ENCODE results near the gene BCL11B.

Gene BCL11B

DNA sequence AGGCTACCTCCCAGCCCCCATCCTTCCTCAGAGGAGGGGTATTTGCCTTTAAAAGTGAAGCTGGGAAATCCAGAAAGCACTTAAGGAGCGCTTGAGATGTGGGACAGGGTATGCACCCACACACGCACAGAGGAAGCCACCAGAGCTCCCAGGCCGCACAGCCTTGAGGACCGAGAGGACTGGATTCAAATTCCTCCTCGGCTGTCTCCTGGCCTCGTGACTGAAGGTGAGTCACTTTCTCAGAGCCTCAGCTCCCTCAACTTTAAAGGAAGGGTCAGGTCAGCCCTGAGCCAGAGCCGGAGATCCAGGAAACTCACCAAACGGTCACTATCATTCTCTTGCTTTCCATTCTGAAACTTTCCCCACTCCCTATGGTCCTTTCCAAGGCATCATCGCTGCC, 37.6 kb downstream of the BCL11B start:
- H3K4me3 ChIP-seq (ENCODE audit: low read depth in 1 of 2, low read length in 1 of 2) = no peak overlapping the region
- H3K27me3 ChIP-seq = peaks cover 99% of the 10 kb centered on the region
- TF ChIP-seq, protein P1, sequence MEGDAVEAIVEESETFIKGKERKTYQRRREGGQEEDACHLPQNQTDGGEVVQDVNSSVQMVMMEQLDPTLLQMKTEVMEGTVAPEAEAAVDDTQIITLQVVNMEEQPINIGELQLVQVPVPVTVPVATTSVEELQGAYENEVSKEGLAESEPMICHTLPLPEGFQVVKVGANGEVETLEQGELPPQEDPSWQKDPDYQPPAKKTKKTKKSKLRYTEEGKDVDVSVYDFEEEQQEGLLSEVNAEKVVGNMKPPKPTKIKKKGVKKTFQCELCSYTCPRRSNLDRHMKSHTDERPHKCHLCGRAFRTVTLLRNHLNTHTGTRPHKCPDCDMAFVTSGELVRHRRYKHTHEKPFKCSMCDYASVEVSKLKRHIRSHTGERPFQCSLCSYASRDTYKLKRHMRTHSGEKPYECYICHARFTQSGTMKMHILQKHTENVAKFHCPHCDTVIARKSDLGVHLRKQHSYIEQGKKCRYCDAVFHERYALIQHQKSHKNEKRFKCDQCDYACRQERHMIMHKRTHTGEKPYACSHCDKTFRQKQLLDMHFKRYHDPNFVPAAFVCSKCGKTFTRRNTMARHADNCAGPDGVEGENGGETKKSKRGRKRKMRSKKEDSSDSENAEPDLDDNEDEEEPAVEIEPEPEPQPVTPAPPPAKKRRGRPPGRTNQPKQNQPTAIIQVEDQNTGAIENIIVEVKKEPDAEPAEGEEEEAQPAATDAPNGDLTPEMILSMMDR (IDR thresholded peaks at IDR 0.05) = no peak
- no peaks in the 10 kb centered on the region for H3K9me3 ChIP-seq
- no peaks in the 10 kb centered on the region for H3K36me3 ChIP-seq
- no peaks in the 10 kb centered on the region for H3K4me1 ChIP-seq (ENCODE audit: control insufficient read depth in 1 of 2, insufficient read depth in 1 of 2, low read depth in 1 of 2, low read length in 1 of 2)
- no peak overlapping the region for H3K27ac ChIP-seq

DNA sequence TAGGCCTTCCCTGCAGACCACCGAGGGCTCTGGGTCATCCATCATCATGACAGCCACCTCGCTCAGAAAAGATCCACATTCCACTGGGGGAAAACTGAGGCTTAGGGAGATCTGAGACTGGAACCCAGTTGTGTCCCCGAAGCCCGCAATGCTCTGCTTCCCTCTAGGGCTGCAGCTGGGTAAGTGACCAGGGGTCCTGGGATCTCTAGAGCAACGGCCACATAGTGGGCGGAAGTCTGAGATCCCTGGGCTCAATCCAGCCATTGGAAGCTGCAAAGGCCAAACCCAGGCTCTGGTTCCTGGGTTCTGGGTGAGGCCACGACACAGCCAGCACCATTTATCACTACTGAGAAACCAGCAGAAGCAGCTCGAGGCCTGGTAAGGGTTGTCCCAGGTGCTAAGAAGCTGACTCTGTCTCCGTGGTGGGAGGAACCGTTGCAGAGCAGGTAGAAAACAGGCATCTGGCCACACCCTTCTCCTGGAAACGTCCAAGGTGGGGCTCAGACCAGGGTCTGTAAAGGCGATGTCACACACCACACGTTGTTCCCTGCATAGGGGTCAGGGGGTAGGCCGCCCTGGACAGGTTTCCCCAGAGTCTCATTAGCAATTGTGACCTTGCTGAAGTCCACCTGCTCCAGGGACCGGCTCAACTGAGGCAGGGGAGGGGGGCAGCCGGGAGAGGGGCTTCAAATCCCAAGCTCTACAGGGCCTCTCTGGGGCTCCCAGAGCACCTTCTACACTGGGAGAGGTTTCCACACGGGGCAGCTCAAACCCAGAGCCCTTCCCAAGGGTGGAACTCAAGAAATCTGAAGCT, 38.6 kb downstream of the BCL11B start:
- no peaks in the 10 kb centered on the region for H3K4me1 ChIP-seq (ENCODE audit: control insufficient read depth in 1 of 2, insufficient read depth in 1 of 2, low read depth in 1 of 2, low read length in 1 of 2)
- H3K4me3 ChIP-seq (ENCODE audit: low read depth in 1 of 2, low read length in 1 of 2) = no peak overlapping the region
- TF ChIP-seq, protein P1 (IDR thresholded peaks at IDR 0.05) = no peak
- no peak overlapping the region for H3K27ac ChIP-seq
- peaks cover 93% of the 10 kb centered on the region for H3K27me3 ChIP-seq
- H3K9me3 ChIP-seq = no peaks in the 10 kb centered on the region
- no peaks in the 10 kb centered on the region for H3K36me3 ChIP-seq

DNA sequence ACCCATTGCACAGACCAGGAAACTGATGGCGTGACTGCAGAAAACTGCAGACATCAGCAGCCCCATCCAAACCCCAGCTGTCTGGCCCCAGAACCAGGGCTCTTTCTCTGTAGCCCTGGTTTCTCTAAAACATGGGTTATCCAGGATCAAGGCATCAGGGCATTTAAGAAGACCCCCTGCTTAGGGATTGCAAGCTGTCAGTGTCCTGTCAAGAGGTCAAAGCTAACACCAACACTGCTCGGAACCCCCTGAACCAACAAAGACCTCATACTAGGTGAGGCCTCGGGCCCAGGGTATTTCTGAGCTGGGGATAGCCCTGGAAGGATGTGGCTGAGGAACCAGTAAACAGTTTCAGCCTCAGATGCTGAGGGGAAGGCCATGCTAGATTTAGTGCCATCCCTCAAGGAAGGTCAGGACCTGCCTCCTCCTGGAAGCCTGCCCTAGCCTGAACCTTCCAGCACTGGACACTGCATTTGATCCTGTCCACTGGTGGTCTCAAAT, 39.2 kb downstream of the BCL11B start:
- TF ChIP-seq, protein P1 (IDR thresholded peaks at IDR 0.05) = no peak
- no peaks in the 10 kb centered on the region for H3K36me3 ChIP-seq
- H3K9me3 ChIP-seq = no peaks in the 10 kb centered on the region
- H3K27ac ChIP-seq = no peak overlapping the region
- no peaks in the 10 kb centered on the region for H3K4me1 ChIP-seq (ENCODE audit: control insufficient read depth in 1 of 2, insufficient read depth in 1 of 2, low read depth in 1 of 2, low read length in 1 of 2)
- no peak overlapping the region for H3K4me3 ChIP-seq (ENCODE audit: low read depth in 1 of 2, low read length in 1 of 2)
- peaks cover 86% of the 10 kb centered on the region for H3K27me3 ChIP-seq

DNA sequence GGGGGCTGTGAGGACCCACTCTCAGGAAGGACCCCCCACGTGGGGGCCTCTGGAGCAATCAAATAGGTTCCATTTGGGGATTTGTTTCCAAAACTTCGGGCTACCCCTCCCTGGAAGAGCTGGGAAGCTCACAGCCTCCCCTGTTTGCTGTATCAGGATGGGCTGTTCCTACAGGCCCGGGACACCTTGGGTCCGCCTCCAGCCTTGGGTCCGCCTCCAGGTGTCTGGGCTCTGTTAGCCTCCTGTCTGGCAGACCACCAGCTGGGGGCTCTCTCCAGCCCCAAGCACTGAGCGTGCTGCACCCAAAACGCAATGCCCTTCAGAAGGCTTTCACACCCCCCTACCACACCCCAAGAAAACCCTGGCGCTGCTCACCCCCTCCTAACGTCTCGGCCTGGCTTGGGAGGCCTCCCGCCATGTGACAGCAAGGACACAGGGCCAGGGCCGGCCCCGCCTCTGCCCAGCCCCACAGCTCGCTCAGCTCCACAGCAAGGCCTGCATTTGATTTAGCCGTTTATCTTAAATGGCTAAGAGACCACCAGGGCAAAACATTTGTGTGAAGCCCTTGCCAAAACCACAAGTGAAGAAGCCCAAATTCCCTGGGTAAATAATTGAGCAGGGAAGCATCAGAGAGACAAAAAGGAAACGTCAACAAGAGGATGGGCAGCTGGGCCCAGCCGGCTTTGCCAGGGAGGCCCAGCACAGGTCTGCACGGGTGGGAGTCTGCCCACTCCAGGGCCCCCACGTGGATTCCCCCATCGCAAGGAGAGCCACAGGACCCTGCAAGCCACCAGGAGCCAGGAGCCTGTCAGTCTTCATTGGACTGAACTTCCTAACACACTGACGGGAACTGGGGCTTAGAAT, 39.9 kb downstream of the BCL11B start:
- H3K4me1 ChIP-seq (ENCODE audit: control insufficient read depth in 1 of 2, insufficient read depth in 1 of 2, low read depth in 1 of 2, low read length in 1 of 2) = no peaks in the 10 kb centered on the region
- no peaks in the 10 kb centered on the region for H3K9me3 ChIP-seq
- TF ChIP-seq, protein P1 (IDR thresholded peaks at IDR 0.05) = no peak
- H3K4me3 ChIP-seq (ENCODE audit: low read depth in 1 of 2, low read length in 1 of 2) = no peak overlapping the region
- no peaks in the 10 kb centered on the region for H3K36me3 ChIP-seq
- H3K27ac ChIP-seq = no peak overlapping the region
- peaks cover 83% of the 10 kb centered on the region for H3K27me3 ChIP-seq

DNA sequence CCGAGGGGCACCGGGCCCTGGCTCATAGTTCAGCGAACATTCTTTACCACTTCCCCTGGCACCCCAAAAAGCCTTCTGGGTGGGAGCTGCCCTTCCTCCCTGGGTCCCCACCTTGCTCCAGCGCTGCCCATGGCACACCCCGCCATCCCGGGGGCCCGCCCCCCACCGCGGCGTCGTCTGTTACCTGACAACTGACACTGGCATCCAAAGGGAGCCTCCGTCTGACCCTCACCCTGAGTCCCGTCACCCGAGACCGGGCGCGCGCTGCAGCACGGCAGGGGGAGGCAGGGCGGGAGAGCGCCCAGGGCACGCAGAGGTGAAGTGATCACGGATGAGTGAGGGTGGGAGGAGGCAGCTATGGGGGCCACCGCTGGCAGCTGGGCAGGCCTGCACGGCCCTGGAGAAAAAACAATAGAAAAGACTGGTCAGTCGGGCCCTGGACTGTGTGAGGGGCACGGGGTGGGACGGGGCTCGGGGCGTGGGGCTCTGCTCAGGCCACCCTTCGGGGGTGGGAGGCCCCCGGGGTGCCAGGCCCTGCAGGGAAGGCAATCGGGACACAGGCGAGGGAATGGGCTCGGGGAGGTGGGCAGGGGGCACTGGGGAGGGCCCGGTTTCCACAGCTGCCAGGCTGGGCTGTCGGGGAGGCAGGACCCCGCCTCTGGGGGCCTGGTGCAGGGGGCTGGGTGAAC, 40.7 kb downstream of the BCL11B start:
- Histone ChIP-seq H3K4me3 (ENCODE audit: low read depth in 1 of 2, low read length in 1 of 2) (no peak overlapping the region), H3K4me1 (ENCODE audit: control insufficient read depth in 1 of 2, insufficient read depth in 1 of 2, low read depth in 1 of 2, low read length in 1 of 2) (no peaks in the 10 kb centered on the region), H3K27ac (no peak overlapping the region), H3K9me3 (no peaks in the 10 kb centered on the region), H3K36me3 (no peaks in the 10 kb centered on the region), H3K27me3 (peaks cover 84% of the 10 kb centered on the region)
- TF ChIP-seq, protein P1 (IDR thresholded peaks at IDR 0.05) = no peak

Measured in neutrophil (primary cell).